GM21447 (cell line): ENCODE data around the gene COL27A1.

ENCODE experiments used
- ATAC-seq: cut with Tn5 transposase; IDR thresholded peaks from one replicate; pipeline ENCODE4 v1.9.1; 2021; ENCODE audit not compliant: unreplicated experiment

COL27A1 gene

GRCh38 chr9:114238891-114239875, 83.8 kb downstream of the COL27A1 start:
- no peak for ATAC-seq

- no peak for ATAC-seq
Observed at GRCh38 chr9:114240216-114240615, 84.9 kb downstream of the COL27A1 start.

GRCh38 chr9:114240647-114241558, 85.6 kb downstream of the COL27A1 start:
- ATAC-seq, result no peak

DNA sequence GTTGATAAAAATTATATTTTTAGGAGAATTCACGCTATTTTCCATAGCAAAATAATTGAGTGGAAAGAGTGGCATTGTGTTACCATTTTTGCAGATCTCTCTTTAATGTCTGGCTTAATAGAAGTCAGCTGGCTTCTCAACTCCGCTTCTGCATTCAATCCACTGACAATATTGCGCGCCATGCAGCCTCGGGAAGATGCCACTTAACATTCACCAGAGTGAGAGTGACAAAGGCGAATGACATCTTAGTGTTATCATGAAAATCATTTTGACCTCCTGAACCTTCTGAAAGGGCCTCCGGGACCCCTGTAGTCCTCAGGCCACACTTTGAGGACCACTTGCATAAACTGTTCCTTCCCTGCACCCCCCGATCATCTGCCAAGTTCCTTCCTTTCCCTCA, 87.5 kb downstream of the COL27A1 start:
- no peak for ATAC-seq

DNA sequence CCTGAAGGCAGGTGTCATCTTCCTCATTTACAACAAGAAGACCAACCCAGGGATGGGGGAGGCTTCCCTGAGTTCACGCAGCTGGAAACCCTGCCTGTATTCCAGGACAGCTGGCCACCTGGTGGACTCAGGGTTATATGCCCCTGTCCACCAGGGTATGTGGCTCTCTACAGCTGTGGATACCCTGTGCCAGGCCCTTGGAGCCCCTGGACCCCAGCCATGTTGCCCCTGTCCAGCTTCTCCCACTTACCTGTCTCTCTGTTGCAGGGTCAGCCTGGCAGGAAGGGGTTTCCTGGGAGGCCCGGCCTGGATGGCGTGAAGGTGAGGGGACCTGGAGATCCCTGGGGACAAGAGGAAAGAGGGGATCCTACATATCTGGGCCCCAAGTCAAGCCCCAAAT, 87.9 kb downstream of the COL27A1 start:
- no peak for ATAC-seq

DNA sequence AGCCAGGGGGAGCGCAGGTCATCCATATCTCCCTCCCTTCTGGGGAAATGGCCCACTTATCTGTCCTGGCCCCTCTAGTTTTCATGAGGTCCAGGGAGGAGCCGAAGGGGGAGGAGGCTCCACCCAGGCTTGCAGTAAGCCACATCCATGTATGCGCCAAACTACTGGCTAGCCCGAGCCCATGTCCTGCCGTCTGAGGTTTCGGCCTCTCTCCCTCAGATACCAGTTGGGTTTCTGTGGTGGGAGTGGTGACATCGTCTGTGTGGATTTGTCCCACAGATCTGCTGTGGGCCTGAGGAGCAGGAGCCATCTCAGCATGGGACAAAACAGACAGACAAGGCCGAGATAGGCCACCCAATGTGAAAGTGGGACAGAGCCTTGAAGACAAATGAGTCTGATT, 89.2 kb downstream of the COL27A1 start:
- no peak for ATAC-seq

DNA sequence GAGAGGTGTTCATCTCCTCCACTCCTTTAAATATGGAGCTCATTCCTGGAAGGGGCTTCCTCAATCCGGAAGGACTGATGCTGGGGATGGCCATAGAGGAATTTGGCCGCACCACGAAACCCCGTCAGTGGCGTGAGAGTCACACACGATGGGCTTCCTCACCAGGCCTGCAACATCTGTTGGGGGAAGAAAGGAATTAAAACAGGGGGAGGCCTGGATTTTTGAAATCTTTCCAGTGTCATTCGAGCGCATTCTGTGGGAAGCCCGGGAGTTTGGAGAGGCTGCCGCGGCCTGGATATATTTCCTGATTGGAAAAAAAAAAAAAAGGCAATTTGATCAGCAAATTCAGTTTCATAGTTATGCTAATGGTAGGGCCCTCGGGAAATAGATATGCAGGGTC, 91.2 kb downstream of the COL27A1 start:
- ATAC-seq, result no peak

DNA sequence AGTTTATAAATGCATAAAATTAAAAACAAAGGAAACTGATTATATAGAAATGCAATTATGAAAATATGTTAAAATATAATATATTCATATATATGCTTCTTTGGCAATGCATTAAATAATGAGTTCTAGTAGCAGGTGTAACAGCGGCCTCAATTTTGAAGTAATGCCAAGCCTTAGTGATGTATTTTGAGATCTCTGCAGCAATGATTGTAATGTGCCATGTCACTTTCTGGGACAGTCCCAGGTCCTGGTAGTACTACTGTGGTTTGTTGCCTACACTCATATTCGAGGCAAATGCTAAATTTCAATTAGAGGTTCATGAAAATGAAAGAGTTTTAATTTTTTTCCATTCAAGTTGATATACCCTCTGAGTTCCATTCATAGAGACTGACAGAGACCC, 91.7 kb downstream of the COL27A1 start:
- no peak for ATAC-seq

DNA sequence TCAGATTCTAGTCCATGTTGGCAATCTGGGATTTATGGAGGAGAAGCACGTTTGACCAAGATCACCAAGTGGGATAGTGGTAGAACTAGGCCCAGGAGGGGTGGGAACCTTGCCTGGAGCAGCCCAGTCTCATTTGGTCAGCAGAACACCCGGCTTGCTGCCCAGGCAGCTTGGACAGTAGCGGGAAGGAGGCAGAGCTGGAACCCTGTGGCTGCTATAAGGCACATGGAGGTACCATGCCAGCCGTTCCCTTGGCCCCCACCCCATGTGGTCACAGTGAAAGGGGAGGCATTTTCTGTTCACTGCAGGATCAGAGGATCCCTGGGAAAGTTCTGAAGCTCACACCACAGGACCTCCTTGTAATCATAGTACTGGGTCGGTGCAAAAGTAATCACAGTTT, 92.2 kb downstream of the COL27A1 start:
- ATAC-seq, result no peak

GRCh38 chr9:114248299-114248707, 93.0 kb downstream of the COL27A1 start:
- ATAC-seq, result no peak

DNA sequence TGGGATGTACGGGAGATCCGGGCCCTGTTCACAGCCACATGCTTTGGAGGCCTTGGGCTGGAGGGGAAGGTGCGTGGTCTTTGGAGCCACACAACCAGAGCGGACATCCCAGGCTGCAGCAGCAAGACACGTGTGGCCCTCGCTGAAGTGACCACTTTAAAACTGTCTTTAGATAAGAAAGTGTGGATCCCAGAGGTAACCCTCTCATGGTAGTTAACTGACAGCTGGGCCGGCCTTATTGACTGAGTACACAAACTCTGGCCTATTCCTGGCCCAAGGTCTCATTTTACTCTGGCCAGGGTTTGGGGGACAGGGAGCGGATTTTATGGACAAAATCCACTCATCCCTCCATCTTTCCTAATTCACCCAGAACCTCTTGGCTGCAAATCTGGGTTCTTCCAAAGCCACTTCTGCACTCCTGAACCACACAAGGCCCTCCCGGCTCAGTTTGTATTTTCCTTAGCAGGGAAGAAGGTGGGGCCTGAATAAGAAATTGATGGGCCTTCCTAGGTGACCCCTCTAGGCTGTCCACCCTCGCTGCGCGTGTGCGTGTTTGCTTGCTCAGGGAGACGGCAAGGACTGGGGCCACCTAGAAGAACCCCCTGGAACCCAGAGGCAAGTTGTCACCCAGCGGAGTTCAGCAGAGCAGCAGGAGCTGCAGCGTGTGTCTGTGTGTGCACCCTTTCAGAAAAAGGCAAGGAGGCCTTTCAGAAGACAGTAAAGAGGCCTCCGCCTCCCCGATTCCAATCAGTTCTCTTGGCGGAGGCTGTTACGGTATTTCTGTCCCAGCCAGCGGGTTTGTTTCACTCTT, 94.3 kb downstream of the COL27A1 start:
- no peak for ATAC-seq

DNA sequence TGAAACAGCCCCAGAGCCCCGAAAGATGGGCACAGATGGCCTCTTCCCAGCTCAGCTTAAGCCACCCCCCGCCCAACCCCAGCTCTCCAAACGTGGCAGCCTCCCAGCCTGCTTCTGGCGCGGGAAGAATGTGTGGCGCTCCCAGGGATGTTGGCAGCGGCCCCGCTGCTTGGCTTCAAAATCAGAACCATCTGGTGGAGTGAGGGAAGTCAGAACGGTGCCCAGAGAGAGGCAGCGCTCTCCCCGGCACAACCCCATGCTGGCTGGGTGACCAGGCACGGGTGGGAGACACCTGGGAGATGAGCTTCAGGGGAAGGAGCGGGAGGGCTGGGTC, 94.9 kb downstream of the COL27A1 start:
- ATAC-seq, result no peak

DNA sequence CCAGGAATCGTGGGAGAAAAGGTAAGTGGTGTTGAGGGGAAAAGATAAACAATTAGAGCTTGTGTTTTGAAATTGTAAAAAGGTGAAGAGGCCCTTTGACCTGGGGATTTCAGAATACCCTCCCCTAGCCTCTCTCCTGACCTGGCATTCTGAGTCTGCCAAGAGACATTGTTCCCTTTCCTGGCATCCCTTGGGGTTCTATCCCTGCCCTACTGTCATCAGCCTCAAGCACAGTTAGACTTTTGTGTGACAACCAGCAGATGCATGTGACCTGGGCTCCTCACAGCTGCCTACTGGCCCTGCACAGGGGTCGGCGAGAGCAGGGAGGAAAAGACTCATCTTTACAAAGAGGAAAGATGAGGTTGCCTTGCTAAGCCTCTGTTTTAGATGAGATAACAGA, 95.3 kb downstream of the COL27A1 start:
- no peak for ATAC-seq

- no peak for ATAC-seq
Observed at GRCh38 chr9:114252394-114252793, 97.1 kb downstream of the COL27A1 start.

- ATAC-seq, result no peak
Observed at GRCh38 chr9:114256827-114257328, 101.5 kb downstream of the COL27A1 start.

GRCh38 chr9:114258218-114258617, 102.9 kb downstream of the COL27A1 start:
- ATAC-seq, result no peak

- ATAC-seq, result no peak
Observed at GRCh38 chr9:114258866-114259797, 103.8 kb downstream of the COL27A1 start.

DNA sequence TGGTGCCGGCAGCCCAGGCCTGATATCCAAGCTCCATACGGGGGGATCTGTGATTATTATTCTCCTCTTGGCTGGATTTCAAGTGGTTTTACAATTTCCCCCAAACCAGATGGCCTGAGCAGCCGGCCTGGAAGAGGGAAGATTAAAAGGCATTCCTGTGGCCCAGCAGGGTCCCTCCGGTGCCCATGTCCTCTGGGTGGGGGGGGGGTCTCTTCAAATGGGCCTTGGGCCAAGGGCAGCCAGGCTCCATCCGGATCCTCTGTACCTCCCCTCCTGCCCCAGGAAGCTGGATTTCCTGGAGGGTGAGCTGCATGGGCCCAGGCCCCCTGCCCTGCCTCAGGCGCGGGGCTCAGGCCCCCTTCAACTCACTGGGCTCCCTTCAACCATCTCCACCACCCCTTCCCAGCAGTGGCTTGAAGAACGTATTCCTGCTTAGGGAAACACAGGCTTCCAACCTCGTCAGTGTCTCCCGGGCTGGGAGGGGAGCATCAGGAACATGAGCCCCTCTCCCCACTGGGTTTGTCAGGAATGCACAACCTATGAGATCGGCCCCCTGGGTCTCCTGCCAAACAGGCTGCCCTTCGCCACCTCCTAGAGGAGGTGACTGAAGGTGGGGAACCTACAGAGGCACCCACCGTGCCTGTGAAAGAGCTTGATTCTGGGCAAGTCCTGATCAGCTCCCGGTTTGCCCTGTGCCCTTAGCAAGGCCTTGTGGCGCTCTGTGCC, 104.6 kb downstream of the COL27A1 start:
- ATAC-seq, result no peak

DNA sequence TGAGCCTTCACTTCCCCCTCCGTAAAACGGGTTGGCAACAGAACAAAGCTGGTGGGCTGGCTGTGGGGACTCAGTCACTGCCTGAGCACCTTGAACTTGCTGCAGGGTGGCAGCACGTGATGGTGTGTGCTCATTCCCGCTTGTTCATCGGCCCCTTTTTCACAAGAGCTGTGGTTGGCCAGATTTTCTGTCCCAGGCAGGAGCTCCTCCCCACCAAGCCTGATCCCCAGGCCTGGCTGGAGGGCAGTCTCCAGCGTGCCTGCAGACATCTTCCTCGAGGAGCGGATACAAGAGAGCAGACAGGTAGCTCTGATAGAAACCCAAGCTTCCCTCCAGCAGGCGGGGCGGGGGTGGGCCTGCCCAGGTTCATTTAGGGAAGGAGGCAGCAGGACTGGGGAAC, 105.7 kb downstream of the COL27A1 start:
- ATAC-seq, result no peak
